Lung (tissue), 16 donors: Measurements from ENCODE around the gene EML3. TPM values are rescaled to one million over a fixed set of nuclear protein-coding genes. Genes with fewer than 3 reads are reported as not detected.
A peak's percentile ranks its signal among the peaks of the same experiment; 100 is the strongest.

Source experiments
- ATAC-seq: fragments of 200-7000 bp; cut with Tn5 transposase; one replicate; pipeline ENCODE4 v1.9.1; 2020; ENCODE audit warnings: moderate number of reproducible peaks; ENCODE audit not compliant: insufficient read depth, low FRiP score
- DNase-seq, 3 donors: peaks; one replicate each; pipeline ENCODE4 v3.0.0-alpha.2; 2013 to 2017
- H3K27ac ChIP-seq, 2 donors: one replicate each; pipeline ENCODE4 v1.5.1; 2013; ENCODE audit warnings: mild to moderate bottlenecking in 2 of 2, moderate library complexity in 2 of 2, control low read depth in 1 of 2, inconsistent platforms in 1 of 2, low read depth in 1 of 2, low read length in 1 of 2
- H3K27me3 ChIP-seq, 3 donors: one replicate each; pipeline ENCODE4 v1.5.1; 2013; ENCODE audit warnings: low read length in 2 of 3; ENCODE audit not compliant: control insufficient read depth in 3 of 3, insufficient read depth in 3 of 3
- H3K36me3 ChIP-seq, 4 donors: one replicate each; pipeline ENCODE4 v1.5.1; 2013; ENCODE audit warnings: low read length in 4 of 4, mild to moderate bottlenecking in 1 of 4, moderate library complexity in 1 of 4; ENCODE audit not compliant: control insufficient read depth in 4 of 4, insufficient read depth in 4 of 4
- H3K4me1 ChIP-seq, 5 donors: one replicate each; pipeline ENCODE4 v1.5.1; 2013; ENCODE audit warnings: low read length in 5 of 5, mild to moderate bottlenecking in 2 of 5, moderate library complexity in 1 of 5; ENCODE audit not compliant: control insufficient read depth in 5 of 5, insufficient read depth in 5 of 5
- H3K4me3 ChIP-seq: one replicate; pipeline ENCODE4 v1.5.1; 2013; ENCODE audit warnings: mild to moderate bottlenecking, control low read depth, moderate library complexity
- H3K9ac ChIP-seq, 2 donors: one replicate each; pipeline ENCODE4 v1.5.1; 2013; ENCODE audit warnings: low read length in 2 of 2, control low read depth in 1 of 2; ENCODE audit not compliant: insufficient read depth in 1 of 2
- H3K9me3 ChIP-seq, 4 donors: one replicate each; pipeline ENCODE4 v1.5.1; 2013; ENCODE audit warnings: low read length in 3 of 4, mild to moderate bottlenecking in 1 of 4, moderate library complexity in 1 of 4; ENCODE audit not compliant: control insufficient read depth in 4 of 4, insufficient read depth in 3 of 4
- WGBS, 2 donors: extraction: QIAGEN DNeasy Blood & Tissue Kit; methylation state at CpG; one replicate each; pipeline ENCODE4 v1.1.7; 2013; 5-methylcytosine and 5-hydroxymethylcytosine counted together
- long read RNA-seq, 5 donors: transcript quantifications; one replicate each; lab custom pipeline, GENCODE V29; 2026
- polyA plus RNA-seq, 2 donors: library from polyadenylated mRNA; stranded (reverse); fragments of 200-250 nt; gene quantifications; one replicate each; pipeline ENCODE4 v1.2.1, GENCODE V29; 2013
- total RNA-seq, 2 donors: library from RNA; depleted of rRNA in 1 of 2; stranded (reverse); fragments of >200 nt in 1 of 2; gene quantifications; one replicate each; pipeline ENCODE4 v1.2.1, GENCODE V29; 2014 to 2021
- TF ChIP-seq, protein P1 (sequence below): IDR thresholded peaks from 2 replicates; pipeline ENCODE4 v1.5.1; 2012; ENCODE audit warnings: mild to moderate bottlenecking; ENCODE audit errors: control extremely low read depth, extremely low read depth
- donor health status: control.
- donor health status: control.
- donor health status: Bipolar disorder and iron deficiency.
- donor health status: healthy.
- donor health status: DM: yes; HTN: yes; CAD: no.

Gene EML3, protein sequence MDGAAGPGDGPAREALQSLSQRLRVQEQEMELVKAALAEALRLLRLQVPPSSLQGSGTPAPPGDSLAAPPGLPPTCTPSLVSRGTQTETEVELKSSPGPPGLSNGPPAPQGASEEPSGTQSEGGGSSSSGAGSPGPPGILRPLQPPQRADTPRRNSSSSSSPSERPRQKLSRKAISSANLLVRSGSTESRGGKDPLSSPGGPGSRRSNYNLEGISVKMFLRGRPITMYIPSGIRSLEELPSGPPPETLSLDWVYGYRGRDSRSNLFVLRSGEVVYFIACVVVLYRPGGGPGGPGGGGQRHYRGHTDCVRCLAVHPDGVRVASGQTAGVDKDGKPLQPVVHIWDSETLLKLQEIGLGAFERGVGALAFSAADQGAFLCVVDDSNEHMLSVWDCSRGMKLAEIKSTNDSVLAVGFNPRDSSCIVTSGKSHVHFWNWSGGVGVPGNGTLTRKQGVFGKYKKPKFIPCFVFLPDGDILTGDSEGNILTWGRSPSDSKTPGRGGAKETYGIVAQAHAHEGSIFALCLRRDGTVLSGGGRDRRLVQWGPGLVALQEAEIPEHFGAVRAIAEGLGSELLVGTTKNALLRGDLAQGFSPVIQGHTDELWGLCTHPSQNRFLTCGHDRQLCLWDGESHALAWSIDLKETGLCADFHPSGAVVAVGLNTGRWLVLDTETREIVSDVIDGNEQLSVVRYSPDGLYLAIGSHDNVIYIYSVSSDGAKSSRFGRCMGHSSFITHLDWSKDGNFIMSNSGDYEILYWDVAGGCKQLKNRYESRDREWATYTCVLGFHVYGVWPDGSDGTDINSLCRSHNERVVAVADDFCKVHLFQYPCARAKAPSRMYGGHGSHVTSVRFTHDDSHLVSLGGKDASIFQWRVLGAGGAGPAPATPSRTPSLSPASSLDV
- total RNA-seq = 10 to 100 TPM; 29.1 to 95.4 TPM
- 10 to 100 TPM; 59.5 to 66.4 TPM for polyA plus RNA-seq
- long read RNA-seq, donor 1, partial matches to known transcripts = 6 of 14 reads
- long read RNA-seq, donor 1, other reads (novel, unspliced or antisense) = 0 of 14 reads
- long read RNA-seq, donor 2 = 0 reads
- long read RNA-seq, donor 3, partial matches to known transcripts = 0 of 3 reads
- long read RNA-seq, donor 3, other reads (novel, unspliced or antisense) = 0 of 3 reads
- long read RNA-seq, donor 4, partial matches to known transcripts = 0 of 2 reads
- long read RNA-seq, donor 4, other reads (novel, unspliced or antisense) = 0 of 2 reads
- long read RNA-seq, donor 5, partial matches to known transcripts = 0 of 2 reads
- long read RNA-seq, donor 5, other reads (novel, unspliced or antisense) = 0 of 2 reads

DNA sequence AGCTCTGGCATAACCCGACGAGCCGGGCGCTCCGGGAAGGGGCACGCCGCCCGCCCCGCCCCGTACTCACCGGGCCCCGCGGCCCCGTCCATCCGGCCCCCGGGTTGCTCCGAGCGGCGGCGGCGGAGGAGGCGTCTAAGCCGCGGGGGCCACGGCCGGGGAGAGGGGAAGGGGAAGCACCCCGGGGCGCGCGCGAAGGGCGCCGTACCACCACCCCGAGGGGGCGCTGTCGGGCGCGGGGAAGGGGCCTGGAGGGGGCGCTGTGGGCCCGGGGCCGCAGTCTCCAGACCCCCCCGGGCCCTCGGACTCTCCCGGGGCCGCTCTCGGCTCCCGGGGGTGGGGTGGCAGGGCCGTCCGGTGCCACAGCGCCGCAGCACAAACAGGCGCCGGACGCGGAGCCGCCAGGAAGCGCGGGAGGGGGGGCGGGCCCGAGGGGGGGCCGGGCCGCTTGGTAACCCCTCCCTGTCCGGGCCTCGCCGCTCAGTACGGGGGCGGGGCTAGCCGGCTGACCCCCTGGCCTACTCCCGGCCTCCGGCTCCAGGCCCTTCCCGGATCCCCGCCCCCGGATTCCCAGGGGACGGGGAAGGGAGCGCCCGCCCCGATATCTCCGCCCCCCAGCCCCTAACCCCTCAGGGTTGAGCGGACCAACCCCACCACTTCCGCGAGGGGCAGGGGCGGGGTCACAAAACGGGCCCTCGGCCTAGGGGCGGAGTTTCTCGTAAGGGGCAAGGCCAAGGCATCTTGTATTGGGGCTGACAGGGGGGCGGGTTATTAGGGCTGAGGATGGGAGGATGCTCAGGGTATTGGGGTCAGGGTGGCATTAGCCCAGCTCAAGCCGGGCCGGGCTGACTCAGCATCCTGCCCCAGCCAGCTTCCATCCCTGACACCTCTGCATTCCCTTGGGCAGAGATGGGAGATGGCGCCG is at the start of gene EML3, which contains the start of gene ROM1:
Gene EML3, minus strand, starts transcription at position 410 of the 925 bp plus-strand sequence. Its CDS starts 318 bp downstream, at position 92.
Gene ROM1, plus strand, starts transcription at position 892 of the 925 bp plus-strand sequence. Its CDS starts 25 bp downstream, at position 917.
- H3K36me3 ChIP-seq = peaks cover 0 to 25% (median 11%) of the 10 kb centered on the region in 4 donors
- DNase-seq = peak; percentile 91 to 94 (median 91)
- peak within 1 kb of the TSS; percentile 37 to 86 for H3K9ac ChIP-seq
- no peaks in the 10 kb centered on the region for H3K27me3 ChIP-seq
- peaks cover 0 to 15% (median 6%) of the 10 kb centered on the region in 5 donors for H3K4me1 ChIP-seq
- H3K9me3 ChIP-seq = no peaks in the 10 kb centered on the region
- 2 to 3% methylated on average over 64 to 90 of the region's 91 CpGs for WGBS, 2 donors
- ATAC-seq = peak; percentile 92
- peak within 1 kb of the TSS; percentile 60 for H3K4me3 ChIP-seq
- H3K27ac ChIP-seq = peak within 1 kb of the TSS; percentile 89 to 90
- TF ChIP-seq, protein P1, sequence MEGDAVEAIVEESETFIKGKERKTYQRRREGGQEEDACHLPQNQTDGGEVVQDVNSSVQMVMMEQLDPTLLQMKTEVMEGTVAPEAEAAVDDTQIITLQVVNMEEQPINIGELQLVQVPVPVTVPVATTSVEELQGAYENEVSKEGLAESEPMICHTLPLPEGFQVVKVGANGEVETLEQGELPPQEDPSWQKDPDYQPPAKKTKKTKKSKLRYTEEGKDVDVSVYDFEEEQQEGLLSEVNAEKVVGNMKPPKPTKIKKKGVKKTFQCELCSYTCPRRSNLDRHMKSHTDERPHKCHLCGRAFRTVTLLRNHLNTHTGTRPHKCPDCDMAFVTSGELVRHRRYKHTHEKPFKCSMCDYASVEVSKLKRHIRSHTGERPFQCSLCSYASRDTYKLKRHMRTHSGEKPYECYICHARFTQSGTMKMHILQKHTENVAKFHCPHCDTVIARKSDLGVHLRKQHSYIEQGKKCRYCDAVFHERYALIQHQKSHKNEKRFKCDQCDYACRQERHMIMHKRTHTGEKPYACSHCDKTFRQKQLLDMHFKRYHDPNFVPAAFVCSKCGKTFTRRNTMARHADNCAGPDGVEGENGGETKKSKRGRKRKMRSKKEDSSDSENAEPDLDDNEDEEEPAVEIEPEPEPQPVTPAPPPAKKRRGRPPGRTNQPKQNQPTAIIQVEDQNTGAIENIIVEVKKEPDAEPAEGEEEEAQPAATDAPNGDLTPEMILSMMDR = peak; percentile 66

DNA sequence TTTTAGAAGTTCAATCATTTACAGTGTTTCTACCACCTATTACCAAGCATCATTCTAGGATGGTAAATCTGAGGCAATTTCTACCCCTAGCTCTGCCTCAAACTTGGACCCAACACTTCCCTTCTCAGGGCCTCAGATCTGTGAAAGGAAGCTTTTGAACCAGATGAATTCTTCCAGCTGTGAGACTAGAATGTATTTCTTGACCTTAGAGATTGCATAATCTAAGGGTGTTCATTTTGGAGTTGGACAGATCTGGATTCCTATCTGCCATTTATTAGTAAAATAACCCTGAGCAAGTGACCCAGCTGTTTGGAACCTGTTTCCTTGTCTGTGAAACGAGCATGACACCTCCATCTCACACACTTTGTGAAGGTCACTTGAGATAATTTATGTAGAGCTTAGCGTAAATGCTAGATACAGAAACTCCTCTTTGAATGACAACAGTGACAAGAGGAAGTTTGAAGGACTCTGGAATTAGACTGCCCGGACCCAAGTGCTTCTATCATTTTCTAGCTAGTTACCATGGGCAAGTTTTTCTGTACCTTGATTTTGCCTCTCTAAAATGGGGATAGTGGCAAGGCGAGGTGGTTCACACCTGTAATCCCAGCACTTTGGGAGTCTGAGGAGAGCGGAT is 44.3 kb upstream of the EML3 start:
- ATAC-seq (no peak), DNase-seq (peak in 2 of 3 donors; percentile 53 to 58)
- no peaks in the 10 kb centered on the region for H3K27me3 ChIP-seq
- H3K9me3 ChIP-seq = no peaks in the 10 kb centered on the region
- 56 to 66% methylated on average over 5 of the region's 5 CpGs for whole genome bisulfite sequencing, 2 donors
- no peak overlapping the region for H3K27ac ChIP-seq
- no peak overlapping the region for H3K4me3 ChIP-seq
- H3K9ac ChIP-seq = no peak overlapping the region
- H3K36me3 ChIP-seq = no peaks in the 10 kb centered on the region
- TF ChIP-seq, protein P1 = no peak
- H3K4me1 ChIP-seq = peaks cover 0 to 6% (median 0%) of the 10 kb centered on the region in 5 donors

DNA sequence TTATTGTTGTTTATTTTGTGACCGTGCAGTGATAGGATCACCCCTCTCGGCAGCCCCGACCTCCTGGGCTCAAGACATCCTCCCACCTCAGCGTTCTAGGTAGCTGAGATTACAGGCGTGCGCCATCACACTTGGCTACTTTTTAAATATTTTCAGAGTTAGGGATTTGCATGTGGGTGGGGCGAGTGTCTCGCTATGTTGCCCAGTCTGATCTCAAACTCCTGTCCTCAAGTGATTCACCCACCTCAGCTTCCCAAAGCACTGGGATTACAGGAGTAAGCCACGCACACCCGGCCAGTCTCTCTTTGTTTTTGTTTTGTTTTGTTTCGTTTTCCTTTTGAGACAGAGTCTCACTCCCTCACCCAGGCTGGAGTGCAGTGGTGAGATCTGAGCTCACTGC is 41.7 kb upstream of the EML3 start:
- TF ChIP-seq, protein P1 = no peak

More for the DNA sequence above, 41.7 kb upstream of the EML3 start:
- Histone ChIP-seq H3K36me3 (peaks cover 0 to 5% (median 1%) of the 10 kb centered on the region in 4 donors), H3K9me3 (no peaks in the 10 kb centered on the region), H3K4me1 (peaks cover 0 to 11% (median 0%) of the 10 kb centered on the region in 5 donors), H3K4me3 (no peak overlapping the region), H3K27me3 (no peaks in the 10 kb centered on the region), H3K9ac (no peak overlapping the region), H3K27ac (no peak overlapping the region)
- 89 to 93% methylated on average over 11 of the region's 11 CpGs for WGBS, 2 donors
- no peak for ATAC-seq
- DNase-seq = no peak
